HG02884 (cell line): Measurements from ENCODE around the gene NDUFS6.
"Not testable (repeated sequence)": the region's sequence is repeated elsewhere in the genome, so short reads cannot be mapped to it uniquely, and the experiment has no call there.

ENCODE experiments used
- ATAC-seq: cut with Tn5 transposase; IDR thresholded peaks from one replicate; pipeline ENCODE4 v1.9.1; 2021; ENCODE audit warnings: mild to moderate bottlenecking, moderate library complexity; ENCODE audit not compliant: unreplicated experiment

The NDUFS6 gene

DNA sequence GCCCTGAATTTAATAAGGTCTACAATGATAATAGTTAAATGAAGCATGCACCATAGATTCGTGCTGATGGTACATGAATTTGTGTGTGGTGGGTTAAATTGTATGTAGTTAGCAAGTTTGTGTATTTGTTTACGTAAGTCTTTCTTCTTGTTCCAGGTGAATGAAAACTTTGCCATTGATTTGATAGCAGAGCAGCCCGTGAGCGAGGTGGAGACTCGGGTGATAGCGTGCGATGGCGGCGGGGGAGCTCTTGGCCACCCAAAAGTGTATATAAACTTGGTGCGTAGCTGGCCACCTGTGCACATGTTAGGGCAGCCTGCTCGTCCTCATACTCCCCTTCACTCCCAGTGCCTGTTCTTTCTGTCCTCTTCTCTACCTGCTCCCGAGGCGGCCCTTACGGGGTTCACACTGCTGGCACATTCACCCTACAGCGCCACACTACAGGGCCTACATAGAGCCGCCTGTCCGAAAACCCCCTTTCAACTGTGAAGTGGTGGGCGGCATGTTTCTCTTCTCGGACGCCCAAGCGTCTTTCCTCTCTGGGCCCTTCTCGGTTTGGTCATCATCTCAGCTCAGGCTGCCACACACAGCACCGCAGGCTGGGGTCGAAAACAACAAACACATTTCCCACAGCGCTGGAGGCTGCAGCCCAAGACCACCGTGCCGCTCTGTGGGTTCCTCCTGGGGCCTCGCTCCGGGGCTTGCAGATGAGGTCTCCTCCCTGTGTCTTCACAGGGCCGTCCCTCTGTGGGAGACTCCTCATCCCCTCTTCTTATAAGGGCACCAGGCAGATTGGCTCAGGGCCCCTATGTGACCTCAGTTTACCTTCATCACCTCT lies 13.2 kb downstream of the NDUFS6 start:
- no peak for ATAC-seq

DNA sequence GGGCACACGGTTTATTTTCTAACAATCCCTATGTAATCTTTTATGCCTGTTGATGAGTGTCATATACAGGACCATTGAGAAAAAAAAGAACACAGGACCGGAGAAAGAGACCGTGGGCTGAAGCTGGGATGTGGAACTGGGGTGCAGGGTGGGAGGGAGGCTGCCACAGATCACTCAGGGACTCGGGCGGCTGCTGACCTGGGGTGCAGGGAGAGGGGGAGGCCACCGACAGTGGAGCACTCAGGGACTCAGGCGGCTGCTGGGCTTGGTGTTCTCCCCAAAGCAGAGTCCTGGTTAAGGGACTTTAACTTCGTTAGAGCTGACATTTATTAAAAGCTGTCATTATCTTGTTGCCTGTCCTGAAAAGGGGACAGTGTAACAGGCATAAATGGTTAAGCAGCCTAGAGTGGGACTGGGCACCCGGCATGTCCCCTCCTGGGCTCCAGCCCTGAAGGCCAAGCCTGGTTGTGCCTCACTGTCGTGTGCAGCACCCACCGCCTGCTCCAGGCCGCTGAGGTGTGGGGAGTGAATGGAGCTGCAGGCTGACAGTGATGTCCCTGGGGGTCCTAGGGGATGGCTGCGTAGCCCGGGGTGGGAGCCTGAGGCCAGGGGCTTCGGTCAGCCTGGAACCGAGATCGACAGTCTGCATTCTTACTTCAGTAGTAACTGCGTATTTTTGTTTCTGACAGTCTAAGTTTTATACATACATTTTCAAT lies 14.0 kb downstream of the NDUFS6 start:
- ATAC-seq: no peak

DNA sequence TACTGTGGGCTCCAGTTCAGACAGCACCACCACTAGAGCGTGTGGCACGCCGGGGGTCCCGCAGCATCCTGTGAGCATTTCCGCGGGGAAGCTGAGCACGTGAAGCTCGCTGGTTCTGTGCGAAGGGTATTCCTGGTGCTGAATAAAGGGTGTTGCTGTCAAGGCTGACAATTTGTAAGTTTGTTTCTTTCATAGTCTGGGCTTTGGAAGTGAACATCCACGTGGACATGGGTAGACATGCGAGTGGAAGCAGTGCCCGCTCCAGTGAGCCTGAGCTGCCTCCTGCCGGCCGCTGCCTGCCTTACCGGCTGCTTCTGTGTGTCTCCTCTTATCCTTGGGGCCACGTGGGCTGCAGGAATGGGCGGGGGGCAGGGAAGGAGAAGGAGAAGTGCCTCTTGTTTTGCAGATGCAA lies 14.7 kb downstream of the NDUFS6 start:
- ATAC-seq: no peak

DNA sequence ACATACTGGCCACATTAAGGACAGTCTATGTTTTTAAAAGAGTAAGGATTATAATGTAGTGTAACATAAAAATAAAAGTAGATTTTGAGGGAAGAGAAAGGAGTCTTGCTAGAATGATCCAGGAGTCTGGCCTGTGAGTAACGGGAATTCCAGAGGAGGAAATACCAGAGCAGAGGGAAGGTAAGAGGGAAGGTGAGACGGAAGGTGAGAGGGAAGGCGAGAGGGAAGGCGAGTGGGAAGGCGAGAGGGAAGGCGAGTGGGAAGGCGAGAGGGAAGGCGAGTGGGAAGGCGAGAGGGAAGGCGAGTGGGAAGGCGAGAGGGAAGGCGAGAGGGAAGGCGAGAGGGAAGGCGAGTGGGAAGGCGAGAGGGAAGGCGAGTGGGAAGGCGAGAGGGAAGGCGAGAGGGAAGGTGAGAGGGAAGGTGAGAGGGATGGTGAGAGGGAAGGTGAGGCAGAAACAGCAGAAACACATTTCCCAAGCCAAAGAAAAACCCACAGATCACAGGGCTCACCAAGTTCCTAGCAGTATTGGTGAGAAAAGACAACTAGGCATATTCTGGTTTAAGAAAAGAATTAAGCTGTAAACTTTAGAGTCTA lies 15.4 kb downstream of the NDUFS6 start:
- ATAC-seq: not testable (repeated sequence)

DNA sequence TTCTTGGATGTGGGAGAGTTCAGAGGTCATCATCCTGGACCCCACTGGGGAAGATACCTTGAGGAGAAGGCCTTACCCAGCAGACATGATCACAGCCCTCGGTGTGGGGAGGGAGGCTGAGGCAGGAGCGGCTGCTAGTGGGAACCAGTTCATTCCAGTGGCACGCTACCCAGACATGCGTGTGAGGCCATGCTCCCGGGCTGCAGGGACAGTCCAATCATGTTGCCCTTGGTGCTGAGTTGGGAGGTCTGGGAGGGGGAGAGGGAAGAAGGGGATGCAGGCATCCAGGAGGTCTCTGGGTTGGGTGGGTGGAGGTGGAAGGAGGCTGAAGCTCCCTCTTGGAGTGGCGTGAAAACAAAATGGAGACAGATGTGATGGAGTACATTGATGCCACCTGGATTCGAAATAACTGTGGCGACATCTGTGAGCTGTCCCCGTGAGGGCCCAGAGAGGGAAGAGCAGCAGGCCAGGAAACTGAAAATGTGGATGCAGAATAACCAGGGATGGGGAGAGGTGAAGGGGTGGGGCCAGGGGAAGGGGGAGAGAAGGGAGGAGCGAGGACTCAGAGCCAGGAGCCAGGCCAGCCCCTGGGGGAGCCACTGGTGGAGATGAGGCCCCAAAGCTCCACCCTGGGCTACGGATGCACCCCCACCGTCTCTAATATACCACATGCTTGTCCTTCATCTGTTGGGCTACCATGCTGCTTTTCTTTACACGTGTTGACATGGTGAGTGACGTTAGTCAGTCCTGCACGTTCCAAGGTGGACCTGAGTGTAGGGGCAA lies 16.2 kb downstream of the NDUFS6 start:
- ATAC-seq: no peak

DNA sequence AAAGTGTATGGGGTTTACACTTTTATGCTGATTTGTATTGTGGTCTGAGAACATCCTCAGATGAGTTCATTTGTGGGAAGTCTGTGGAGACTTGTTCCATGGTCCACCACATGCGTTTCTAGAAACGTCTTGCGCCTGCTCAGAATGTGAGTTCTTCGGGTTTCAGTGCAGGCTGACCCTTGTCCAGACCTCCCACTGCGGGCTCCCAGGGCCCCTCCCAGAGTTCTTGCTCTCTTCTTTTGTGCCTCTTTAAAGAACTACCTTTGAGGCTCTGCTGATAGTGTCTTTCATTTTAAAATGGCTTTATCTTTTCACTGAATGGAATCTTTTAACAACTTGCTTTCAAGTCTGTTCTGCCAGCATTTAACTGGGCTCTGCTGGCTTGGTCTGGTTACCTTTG lies 17.6 kb downstream of the NDUFS6 start:
- no peak for ATAC-seq

DNA sequence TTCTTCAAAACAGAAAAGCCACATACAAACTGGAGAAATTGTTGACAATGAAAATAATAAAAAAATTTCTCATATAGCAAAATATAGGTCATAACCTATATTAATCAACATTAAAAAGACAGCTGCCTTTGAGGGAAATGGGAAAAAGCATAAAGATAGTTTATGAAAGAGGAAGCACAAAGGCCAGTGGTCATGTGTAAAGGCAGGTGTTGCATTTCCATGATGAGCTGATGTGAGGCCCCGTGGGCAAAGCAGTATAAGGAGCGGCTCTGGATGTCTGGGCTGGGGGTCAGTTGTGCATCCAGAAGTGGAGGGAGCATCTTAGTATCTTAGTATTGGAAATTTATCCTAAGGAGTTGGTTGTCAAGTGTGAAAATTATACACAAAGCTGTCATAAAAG lies 18.3 kb downstream of the NDUFS6 start:
- no peak for ATAC-seq

DNA sequence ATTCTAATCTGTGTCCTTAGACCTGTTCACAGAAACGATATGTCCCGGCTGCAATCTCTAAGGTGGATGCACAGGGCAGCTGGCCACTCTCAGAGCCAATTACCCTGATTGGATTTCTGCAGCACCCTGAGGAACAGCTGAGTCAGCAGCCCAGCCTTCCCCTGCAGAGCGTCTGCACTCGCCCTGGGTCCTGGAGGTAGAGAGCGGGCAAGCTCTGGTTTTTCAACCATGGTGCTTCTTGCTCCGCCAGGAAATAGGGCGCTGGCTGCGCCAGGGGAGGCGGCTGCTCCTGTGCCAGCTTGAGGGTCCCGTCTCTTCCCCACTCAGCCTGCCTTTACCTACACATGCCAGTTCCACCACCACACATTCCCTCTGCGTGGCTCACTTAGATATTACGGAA lies 19.2 kb downstream of the NDUFS6 start:
- no peak for ATAC-seq

DNA sequence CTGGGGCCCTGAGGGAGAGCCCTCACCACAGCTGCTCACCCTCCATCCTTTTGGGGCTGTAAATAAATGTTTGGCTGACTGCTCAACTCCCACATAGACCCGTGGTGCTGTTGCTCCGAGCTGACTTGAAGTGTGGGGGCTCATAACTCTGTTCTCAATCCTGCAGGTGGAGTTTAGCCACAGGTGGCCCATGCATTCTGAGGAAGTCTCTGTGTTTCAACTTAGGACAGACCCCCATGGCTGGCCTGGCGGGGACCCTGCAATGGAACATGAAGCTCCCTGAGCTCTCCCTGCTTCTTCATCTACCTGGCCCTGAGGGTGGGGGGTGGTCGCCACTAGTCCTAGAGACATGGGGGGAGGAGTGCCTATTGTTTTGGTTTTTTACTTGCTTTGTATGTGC lies 19.7 kb downstream of the NDUFS6 start:
- no peak for ATAC-seq

DNA sequence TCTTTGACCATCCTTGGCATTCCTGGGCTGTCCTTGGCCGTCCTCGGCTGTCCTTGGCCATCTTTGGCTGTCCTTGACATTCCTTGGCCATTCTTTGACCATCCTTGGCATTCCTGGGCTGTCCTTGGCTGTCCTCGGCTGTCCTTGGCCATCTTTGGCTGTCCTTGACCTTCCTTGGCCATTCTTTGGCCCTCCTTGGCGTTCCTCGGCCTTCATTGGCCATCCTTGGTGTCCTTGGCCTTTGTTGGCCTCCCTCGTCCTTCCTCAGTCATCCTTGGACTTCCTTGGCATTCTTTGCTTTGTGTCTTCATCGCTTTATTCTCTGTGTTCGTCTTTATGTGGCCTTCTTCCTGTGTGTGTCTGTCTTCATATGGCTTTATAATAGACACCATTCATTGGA lies 20.7 kb downstream of the NDUFS6 start:
- ATAC-seq: no peak

DNA sequence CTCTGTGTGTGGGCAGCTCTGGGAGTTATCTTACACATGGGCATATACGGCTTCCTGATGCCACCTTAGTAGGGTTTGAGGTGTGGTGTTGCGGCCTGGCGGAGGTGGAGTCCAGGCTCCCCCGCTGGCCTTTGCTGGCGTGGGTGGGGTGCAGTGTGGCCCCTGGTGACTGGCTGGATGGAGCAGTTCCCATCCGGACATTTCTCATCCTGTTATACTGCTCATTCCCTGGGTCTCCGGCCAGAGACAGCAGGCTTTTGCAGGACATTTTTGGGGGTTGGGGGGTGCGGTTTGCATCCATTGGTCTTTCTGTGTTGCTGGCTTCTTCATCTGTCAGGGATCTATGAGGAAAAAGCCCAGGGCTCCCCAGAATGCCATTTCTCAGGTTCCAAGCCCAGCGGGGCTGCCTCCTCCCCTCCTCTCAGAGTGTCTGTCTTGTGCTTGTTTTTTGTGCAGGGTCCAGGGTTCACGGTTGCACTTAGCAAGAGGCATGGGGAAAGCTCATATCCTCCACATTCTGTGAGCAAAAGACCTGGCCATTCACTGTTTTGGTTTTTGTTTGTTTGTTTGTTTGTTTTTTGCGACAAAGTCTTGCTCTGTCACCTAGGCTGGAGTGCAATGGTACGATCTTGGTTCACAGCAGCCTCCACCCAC lies 22.3 kb downstream of the NDUFS6 start:
- no peak for ATAC-seq

DNA sequence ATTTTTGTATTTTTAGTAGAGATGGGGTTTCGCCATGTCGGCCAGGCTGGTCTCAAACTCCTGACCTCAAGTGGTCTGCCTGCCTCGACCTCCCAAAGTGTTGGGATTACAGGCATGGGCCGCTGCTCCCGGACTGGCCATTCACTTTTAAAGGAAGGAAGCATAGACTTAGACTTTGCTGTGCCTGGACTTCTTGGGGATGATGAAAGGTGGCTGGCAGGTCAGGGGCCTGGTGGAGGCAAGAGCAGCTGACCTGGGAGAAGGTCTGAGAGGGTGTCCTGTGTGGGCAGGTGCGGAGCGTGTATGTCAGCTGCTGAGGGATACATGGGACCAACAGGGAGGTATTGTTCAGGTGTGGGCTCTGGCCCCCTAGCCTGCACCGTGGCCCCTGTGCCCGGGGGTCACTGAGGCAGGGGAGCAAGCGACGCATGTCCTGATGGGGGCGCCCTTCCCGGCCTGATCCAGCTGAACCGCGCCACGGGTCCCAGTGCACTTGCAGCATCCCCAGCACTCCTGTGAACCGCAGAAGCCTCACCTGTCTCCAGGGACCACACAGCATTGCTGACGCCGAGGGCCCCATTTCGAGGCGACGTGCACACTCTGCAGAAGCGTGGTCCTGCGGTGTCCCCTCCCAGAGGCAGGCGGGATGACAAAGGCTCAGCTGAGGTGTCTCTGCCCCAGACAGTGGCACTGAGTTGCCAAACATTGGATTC lies 23.1 kb downstream of the NDUFS6 start:
- no peak for ATAC-seq

DNA sequence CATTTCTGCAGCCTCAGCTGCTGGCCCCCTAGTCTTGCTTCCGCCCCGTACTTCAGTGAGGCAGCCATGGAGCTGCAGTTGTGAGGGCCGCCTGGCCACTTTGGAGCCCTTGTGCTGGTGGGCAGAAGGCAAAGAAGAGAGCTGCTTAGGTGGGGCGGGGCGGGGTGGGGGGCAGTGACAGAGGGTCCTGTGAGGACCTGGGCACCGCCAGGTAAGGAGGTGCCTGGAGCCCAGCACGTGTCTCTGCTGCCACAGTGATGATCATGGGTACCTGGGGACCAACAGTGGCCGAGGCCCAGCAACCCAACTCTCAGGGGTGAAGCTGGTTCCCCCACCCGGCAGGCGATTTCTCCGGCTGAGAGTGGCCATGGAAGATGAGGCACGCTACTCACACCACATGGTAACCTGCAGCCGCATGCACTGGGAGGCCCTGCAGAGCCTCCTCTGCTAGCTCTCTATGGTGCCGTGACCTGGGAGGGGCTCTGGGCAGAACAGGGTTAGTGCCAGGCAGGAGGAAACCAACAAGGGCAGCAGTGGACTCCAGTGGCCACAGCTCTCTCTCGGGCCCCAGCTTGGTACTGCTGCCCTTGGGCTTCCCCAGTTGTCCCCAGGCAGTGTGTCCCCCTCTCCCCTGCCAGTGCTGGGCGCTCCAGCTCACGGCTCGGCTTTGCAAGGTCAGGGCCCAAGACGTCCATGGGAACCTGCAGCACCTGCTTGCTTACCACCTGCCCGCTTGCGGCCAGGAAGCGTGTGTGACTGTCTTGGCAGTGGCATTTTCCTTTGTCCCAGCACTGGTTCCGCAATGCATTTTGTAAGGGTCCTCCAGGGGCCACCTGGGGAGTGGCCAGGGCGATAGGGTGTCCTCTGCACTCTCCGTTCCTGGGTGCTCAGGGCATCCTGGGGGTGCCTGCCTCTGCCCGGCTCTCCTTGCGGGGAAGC lies 24.0 kb downstream of the NDUFS6 start:
- no peak for ATAC-seq

DNA sequence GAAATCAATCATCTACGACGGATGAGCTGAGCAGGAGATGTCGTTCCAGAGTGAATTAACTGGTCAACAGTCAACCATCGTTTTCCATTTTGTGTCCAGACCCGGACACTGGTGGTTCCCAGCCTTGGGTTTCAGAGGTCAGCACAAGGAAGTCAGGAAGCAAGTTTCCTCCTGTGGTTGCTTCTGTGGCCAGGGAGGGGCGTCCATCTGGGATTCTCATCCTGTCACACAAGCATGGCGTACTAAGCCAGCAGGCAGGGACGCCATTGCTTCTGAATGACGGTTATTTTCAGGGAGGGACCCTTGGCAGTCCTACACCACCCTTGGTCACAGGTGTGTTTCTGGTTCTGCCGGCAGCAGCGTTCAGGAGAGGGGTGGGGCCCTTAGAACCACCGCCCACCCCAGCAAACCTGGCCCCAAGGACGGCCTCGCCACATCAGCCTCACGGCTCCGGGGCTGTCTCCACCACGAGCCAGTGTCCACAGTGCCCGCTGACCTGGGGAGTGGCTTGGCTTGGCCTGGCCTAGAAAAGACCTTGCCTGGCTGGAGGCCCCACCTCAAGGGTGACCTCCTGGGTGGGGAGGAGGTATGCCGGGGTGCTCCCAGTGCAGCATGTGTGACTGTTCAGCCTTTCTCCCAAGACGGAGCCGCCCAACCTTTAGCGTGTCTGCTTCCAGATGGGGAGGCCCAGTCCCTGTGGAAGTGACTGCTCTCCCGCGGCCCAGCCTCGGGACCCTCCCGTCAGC lies 25.2 kb downstream of the NDUFS6 start:
- no peak for ATAC-seq

DNA sequence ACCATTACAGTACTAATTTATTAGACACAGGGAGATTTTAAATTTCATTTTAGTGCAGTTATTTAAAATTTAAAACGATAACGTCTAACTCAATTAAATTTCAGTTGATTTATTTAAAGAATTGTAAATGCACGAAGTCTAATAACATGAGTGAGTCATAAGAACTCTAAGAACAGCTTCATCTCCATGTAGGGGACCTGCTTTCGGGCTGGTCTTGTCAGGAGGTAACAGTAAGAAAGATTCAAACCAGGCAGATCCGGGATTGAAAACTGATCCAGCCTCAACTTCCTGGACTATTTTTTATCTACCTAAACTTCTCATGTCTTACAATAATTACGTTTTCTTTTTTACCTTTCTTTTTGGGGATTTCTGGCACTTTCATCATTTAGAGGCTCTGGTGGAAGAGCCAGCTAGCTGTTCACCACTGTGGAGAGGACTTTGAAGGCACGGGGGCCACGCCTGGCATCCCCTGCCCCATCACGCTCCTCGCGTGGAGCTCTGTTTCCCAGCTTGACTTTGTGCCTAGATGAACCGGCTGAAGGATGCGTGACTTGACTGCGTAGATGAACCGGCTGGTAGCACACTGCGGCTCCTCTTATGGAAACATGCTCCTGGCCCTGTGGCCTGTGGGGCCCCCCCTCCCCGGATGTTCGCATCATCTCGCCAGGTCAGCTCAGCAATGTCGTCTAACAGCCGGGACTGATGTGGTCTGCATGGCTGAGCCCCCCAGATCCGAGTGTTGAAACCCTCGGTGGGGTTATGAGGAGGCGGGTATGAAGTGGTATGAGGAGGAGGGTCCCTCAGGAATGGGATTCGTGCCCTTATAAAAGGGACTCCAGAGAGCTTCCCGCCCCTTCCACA lies 26.0 kb downstream of the NDUFS6 start:
- ATAC-seq: no peak

DNA sequence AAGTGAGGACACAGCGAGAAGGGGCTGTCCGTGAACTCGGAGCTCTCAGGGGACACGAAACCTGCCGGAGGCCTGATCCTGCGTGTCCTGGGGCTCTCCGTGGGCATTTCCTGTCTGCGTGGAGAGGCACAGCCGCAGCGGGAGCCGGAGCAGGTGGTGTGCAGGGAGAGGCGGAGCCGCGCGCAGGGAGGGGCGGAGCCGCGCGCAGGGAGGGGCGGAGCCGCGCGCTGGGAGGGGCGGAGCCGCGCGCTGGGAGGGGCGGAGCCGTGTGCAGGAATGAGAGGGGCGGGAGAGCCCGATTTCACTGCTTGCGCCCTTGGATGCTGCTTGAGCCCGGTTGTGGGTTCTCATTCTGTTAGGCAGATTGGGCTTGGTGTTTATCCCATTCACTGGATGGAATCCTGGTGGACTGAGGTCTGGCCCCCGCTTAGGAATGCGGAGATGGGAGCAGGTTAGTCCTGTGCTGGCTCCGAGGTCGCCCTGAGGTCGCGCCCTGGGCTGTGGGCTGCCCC lies 26.7 kb downstream of the NDUFS6 start:
- no peak for ATAC-seq

DNA sequence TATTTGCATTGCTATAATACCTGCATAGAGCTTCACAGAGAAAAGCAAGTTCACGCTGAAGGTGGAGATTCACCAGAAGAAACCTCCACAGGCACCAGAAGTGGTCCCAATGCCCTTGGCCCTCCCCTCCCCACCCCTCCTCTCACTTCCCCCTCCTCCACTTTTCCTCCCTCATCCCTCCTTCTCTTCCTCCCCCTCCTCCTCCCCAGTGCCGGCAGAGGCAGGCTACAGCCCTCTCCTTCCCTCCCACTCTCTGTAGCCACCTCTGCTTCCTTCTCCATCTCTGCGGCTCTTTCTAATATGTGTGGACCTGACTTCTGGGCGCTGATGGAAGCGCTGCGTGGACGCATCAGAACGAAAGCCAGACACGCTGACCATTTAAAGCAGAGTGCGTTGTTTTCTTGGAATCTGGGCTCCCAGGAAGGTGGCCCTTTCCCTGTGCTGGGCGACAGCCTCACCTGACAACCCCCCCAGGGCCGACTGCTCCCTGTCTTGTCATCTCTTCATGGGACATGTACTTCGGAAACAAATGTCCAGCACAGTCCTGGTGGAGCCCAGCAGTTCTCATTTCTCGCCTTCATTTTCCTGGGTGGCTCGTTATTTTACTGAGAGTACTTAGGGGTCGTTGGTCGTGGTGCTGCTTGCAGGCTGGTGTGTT lies 29.5 kb downstream of the NDUFS6 start:
- no peak for ATAC-seq
